ENCODE results near the gene SELENOF. TPM values are rescaled to one million over a fixed set of nuclear protein-coding genes. Genes with fewer than 3 reads are reported as not detected.

Gene SELENOF
- total and polyA plus RNA-seq, 2 of the 13 experiments (the other 11 are each of a cell fraction or from before 2014, with no cell fraction given): 133 to 163 TPM

- TF ChIP-seq SNAPC4 (CRISPR knock-in tag; IDR thresholded peaks at IDR 0.05) (no peak), MEIS2 (CRISPR knock-in tag; IDR thresholded peaks at IDR 0.05) (no peak), PAF1 (CRISPR knock-in tag; IDR thresholded peaks at IDR 0.05) (no peak)
Measured at GRCh38 chr1:86951430-86951829, 37.5 kb upstream of the SELENOF start (continued).

- Histone ChIP-seq H3K4me2 (ENCODE audit: low read depth, low read length) (no peak overlapping the region), H4K20me1 (ENCODE audit: insufficient read depth, low read length) (no peaks in the 10 kb centered on the region), H2AFZ (ENCODE audit: low read length) (no peak overlapping the region), H3K9ac (ENCODE audit: insufficient read depth, low read depth, low read length) (no peak overlapping the region), H3K9me3 (ENCODE audit: low read length) (no peaks in the 10 kb centered on the region), H3K27me3 (ENCODE audit: control insufficient read depth in 1 of 2, insufficient read depth in 2 of 2, low read length in 2 of 2) (no peaks in the 10 kb centered on the region), H3K27ac (ENCODE audit: extremely low read length, insufficient read depth, low read length) (no peak overlapping the region), H3K4me3 (replicated peaks in 1 of 3; ENCODE audit: insufficient read depth in 1 of 3, low read depth in 2 of 3, low read length in 3 of 3) (no peak overlapping the region), H3K4me1 (ENCODE audit: insufficient read depth, low read length) (no peaks in the 10 kb centered on the region; the same call in 1 of the 2 replicates), H3K79me2 (ENCODE audit: insufficient read depth, low read length) (peaks cover 91% of the 10 kb centered on the region), H3K36me3 (replicated peaks in 1 of 2; ENCODE audit: control insufficient read depth in 1 of 2, insufficient read depth in 2 of 2, low read length in 2 of 2) (no peaks in the 10 kb centered on the region)
- in situ Hi-C loops (cut with HindIII; ENCODE audit: extremely low pct_ligation_motif_present, low pct_unique_long_range_greater_than_20kb): loop anchor here (10.0 kb wide), 1 partner anchor 116 kb away; no protein-coding TSS in a partner anchor
- WGBS (ENCODE audit: low lambda C conversion rate): 94% methylated on average over 5 of the region's 5 CpGs
- intact Hi-C loops (cut with micrococcal nuclease; ENCODE audit: unreplicated experiment): no loop called here
- POLR2A ChIA-PET: no interaction called here
- CTCF ChIA-PET (ENCODE audit: low intra/inter-chr PET ratio, low total read pairs): no interaction called here
- no peak for FAIRE-seq
- BruUV-seq (replicated peaks): no TSS peak
- no peak for ATAC-seq
- TF ChIP-seq ZNF639 (CRISPR knock-in tag; conservative IDR thresholded peaks at IDR 0.05) (no peak), DRAP1 (CRISPR knock-in tag; IDR thresholded peaks at IDR 0.05) (no peak), ZKSCAN1 (IDR thresholded peaks at IDR 0.05; ENCODE audit: low read length) (no peak), ZNF652 (CRISPR knock-in tag; IDR thresholded peaks at IDR 0.05; ENCODE audit: borderline replicate concordance, low read depth) (no peak), WIZ (CRISPR knock-in tag; IDR thresholded peaks at IDR 0.05) (no peak), MATR3 (CRISPR knock-in tag; IDR thresholded peaks at IDR 0.05) (no peak), JARID2 (CRISPR knock-in tag; IDR thresholded peaks at IDR 0.05; ENCODE audit: insufficient replicate concordance) (no peak), MXD1 (CRISPR knock-in tag; IDR thresholded peaks at IDR 0.05) (no peak)
- no peak for DNase-seq (ENCODE audit: low spot score)
Measured at GRCh38 chr1:86950712-86951419, 36.9 kb upstream of the SELENOF start.
